ENCODE measurements around the gene RASAL2. TPM values are rescaled to one million over a fixed set of nuclear protein-coding genes. Genes with fewer than 3 reads are reported as not detected.
A peak's percentile ranks its signal among the peaks of the same experiment; 100 is the strongest.

The RASAL2 gene
- total RNA-seq, 1 donor from 2014 or later = 44.2 TPM

GRCh38 chr1:178408871-178409270 lies 315.0 kb downstream of the RASAL2 start:
- H3K4me3 ChIP-seq (ENCODE audit: insufficient read depth, low read depth, low read length) = no peak overlapping the region
- H3K4me1 ChIP-seq (ENCODE audit: insufficient read depth, low read length) = no peaks in the 10 kb centered on the region
- no peak overlapping the region for H3K4me2 ChIP-seq (ENCODE audit: low read length)
- Mint-ChIP-seq H3K36me3 (ENCODE audit: low read depth, unreplicated experiment) (peaks cover 30% of the 10 kb centered on the region), H3K27ac (ENCODE audit: unreplicated experiment) (peak overlapping the region; percentile 38), H3K9me3 (ENCODE audit: unreplicated experiment) (peaks cover 12% of the 10 kb centered on the region), H3K4me3 (ENCODE audit: unreplicated experiment) (no peak overlapping the region), H3K4me1 (ENCODE audit: low read depth, unreplicated experiment) (peaks cover 7% of the 10 kb centered on the region), H3K27me3 (ENCODE audit: low read depth, unreplicated experiment) (no peaks in the 10 kb centered on the region)
- no peak overlapping the region for H3K9ac ChIP-seq (ENCODE audit: low read length)
- TF ChIP-seq CTCF (IDR thresholded peaks at IDR 0.05; ENCODE audit: insufficient read depth, low read depth, low read length) (no peak), EZH2 (IDR thresholded peaks at IDR 0.05; ENCODE audit: insufficient read depth, low read length) (no peak)
- no peaks in the 10 kb centered on the region for H3K79me2 ChIP-seq (ENCODE audit: insufficient read depth, low read length)
- no peak for DNase-seq (ENCODE audit: low read depth)
- H2AFZ ChIP-seq (ENCODE audit: low read depth, low read length) = no peak overlapping the region
- H3K9me3 ChIP-seq (ENCODE audit: insufficient read depth, low read depth, low read length) = no peaks in the 10 kb centered on the region
- H3K27me3 ChIP-seq (ENCODE audit: insufficient read depth, low read length) = no peaks in the 10 kb centered on the region
- no peaks in the 10 kb centered on the region for H4K20me1 ChIP-seq (ENCODE audit: insufficient read depth, low read length)
- no peaks in the 10 kb centered on the region for H3K36me3 ChIP-seq (ENCODE audit: insufficient read depth, low read length)
- no peak overlapping the region for H3K27ac ChIP-seq (ENCODE audit: low read depth, low read length)
- no peak for FAIRE-seq

GRCh38 chr1:178409541-178409940 lies 315.6 kb downstream of the RASAL2 start:
- no peak overlapping the region for H3K9ac ChIP-seq (ENCODE audit: low read length)
- H3K27ac ChIP-seq (ENCODE audit: low read depth, low read length) = no peak overlapping the region
- H2AFZ ChIP-seq (ENCODE audit: low read depth, low read length) = no peak overlapping the region
- H3K9me3 ChIP-seq (ENCODE audit: insufficient read depth, low read depth, low read length) = no peaks in the 10 kb centered on the region
- no peaks in the 10 kb centered on the region for H3K36me3 ChIP-seq (ENCODE audit: insufficient read depth, low read length)
- DNase-seq (ENCODE audit: low read depth) = no peak
- TF ChIP-seq EZH2 (IDR thresholded peaks at IDR 0.05; ENCODE audit: insufficient read depth, low read length) (no peak), CTCF (IDR thresholded peaks at IDR 0.05; ENCODE audit: insufficient read depth, low read depth, low read length) (no peak)
- Mint-ChIP-seq H3K4me1 (ENCODE audit: low read depth, unreplicated experiment) (peaks cover 7% of the 10 kb centered on the region), H3K27ac (ENCODE audit: unreplicated experiment) (no peak overlapping the region), H3K4me3 (ENCODE audit: unreplicated experiment) (no peak overlapping the region), H3K36me3 (ENCODE audit: low read depth, unreplicated experiment) (peaks cover 27% of the 10 kb centered on the region), H3K27me3 (ENCODE audit: low read depth, unreplicated experiment) (no peaks in the 10 kb centered on the region), H3K9me3 (ENCODE audit: unreplicated experiment) (peaks cover 12% of the 10 kb centered on the region)
- no peaks in the 10 kb centered on the region for H4K20me1 ChIP-seq (ENCODE audit: insufficient read depth, low read length)
- no peak for FAIRE-seq
- H3K4me1 ChIP-seq (ENCODE audit: insufficient read depth, low read length) = no peaks in the 10 kb centered on the region
- no peak overlapping the region for H3K4me2 ChIP-seq (ENCODE audit: low read length)
- no peak overlapping the region for H3K4me3 ChIP-seq (ENCODE audit: insufficient read depth, low read depth, low read length)
- no peaks in the 10 kb centered on the region for H3K27me3 ChIP-seq (ENCODE audit: insufficient read depth, low read length)
- no peaks in the 10 kb centered on the region for H3K79me2 ChIP-seq (ENCODE audit: insufficient read depth, low read length)

GRCh38 chr1:178411756-178412399 lies 318.0 kb downstream of the RASAL2 start:
- Histone ChIP-seq H3K4me1 (ENCODE audit: insufficient read depth, low read length) (no peaks in the 10 kb centered on the region), H3K4me2 (ENCODE audit: low read length) (no peak overlapping the region), H4K20me1 (ENCODE audit: insufficient read depth, low read length) (no peaks in the 10 kb centered on the region), H3K27ac (ENCODE audit: low read depth, low read length) (no peak overlapping the region), H2AFZ (ENCODE audit: low read depth, low read length) (no peak overlapping the region), H3K4me3 (ENCODE audit: insufficient read depth, low read depth, low read length) (no peak overlapping the region), H3K27me3 (ENCODE audit: insufficient read depth, low read length) (no peaks in the 10 kb centered on the region), H3K9me3 (ENCODE audit: insufficient read depth, low read depth, low read length) (no peaks in the 10 kb centered on the region), H3K36me3 (ENCODE audit: insufficient read depth, low read length) (no peaks in the 10 kb centered on the region), H3K79me2 (ENCODE audit: insufficient read depth, low read length) (peaks cover 3% of the 10 kb centered on the region), H3K9ac (ENCODE audit: low read length) (no peak overlapping the region)
- no peaks in the 10 kb centered on the region for H3K27me3 Mint-ChIP-seq (ENCODE audit: low read depth, unreplicated experiment)
- no peak overlapping the region for H3K27ac Mint-ChIP-seq (ENCODE audit: unreplicated experiment)
- H3K4me1 Mint-ChIP-seq (ENCODE audit: low read depth, unreplicated experiment) = peaks cover 7% of the 10 kb centered on the region
- DNase-seq (ENCODE audit: low read depth) (no peak), FAIRE-seq (no peak)
- TF ChIP-seq EZH2 (IDR thresholded peaks at IDR 0.05; ENCODE audit: insufficient read depth, low read length) (no peak), CTCF (IDR thresholded peaks at IDR 0.05; ENCODE audit: insufficient read depth, low read depth, low read length) (no peak)
- H3K4me3 Mint-ChIP-seq (ENCODE audit: unreplicated experiment) = no peak overlapping the region
- H3K9me3 Mint-ChIP-seq (ENCODE audit: unreplicated experiment) = peaks cover 12% of the 10 kb centered on the region
- H3K36me3 Mint-ChIP-seq (ENCODE audit: low read depth, unreplicated experiment) = peaks cover 24% of the 10 kb centered on the region
